ENCODE results near the gene PWWP2B. TPM values are rescaled to one million over a fixed set of nuclear protein-coding genes. Genes with fewer than 3 reads are reported as not detected.

The PWWP2B gene
- total and polyA plus RNA-seq, 11 donors, result 10.5 to 23.5 (median 15.3) TPM

DNA sequence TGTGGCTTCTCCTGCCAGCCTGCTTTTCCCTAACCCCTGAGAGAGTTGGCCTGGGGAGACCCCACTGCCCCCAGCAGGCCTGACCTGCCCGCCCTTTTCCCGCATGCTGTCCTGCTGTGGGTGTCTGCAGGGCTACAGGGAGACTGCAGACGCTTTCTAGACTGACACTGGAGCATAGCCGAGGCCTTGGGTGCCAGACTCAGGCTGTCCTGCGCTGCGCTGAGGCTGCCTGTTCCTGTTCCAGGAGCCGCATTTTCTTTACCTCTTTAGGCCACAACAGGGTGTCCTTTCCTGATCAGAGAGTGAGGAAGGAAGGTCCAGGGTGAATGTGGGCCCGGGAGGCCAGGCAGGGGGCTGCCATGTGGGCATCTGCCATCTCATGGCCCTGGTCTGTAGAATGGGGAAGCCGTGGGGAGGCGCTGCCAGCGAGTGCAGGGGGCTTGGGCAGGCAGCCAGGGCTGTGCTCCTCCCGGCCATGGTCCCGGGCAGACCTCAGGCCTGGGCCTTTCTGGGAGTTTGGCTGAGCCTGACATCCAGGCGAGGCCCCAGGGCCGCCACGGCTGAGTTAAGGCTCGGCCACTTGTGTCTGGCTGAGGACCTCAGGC, 3.6 kb downstream of the PWWP2B start:
- Histone ChIP-seq H3K4me1 (peaks cover 0 to 58% (median 37%) of the 10 kb centered on the region in 12 donors), H3K27me3 (no peaks in the 10 kb centered on the region), H3K4me3 (no peak overlapping the region), H3K36me3 (peaks cover 0 to 12% (median 8%) of the 10 kb centered on the region in 9 donors), H3K27ac (peak overlapping the region; percentile 34 to 84 (median 68)), H3K9me3 (no peaks in the 10 kb centered on the region)
- ATAC-seq (peak in 2 of 4 donors; percentile 7 to 23), DNase-seq (peak in 3 of 5 donors; percentile 30 to 62 (median 33))
- intact Hi-C loops (cut with DNase I), result no loop called here
- WGBS, 4 donors, result 53 to 63% (median 59%) methylated on average over 13 to 17 of the region's 17 CpGs
- TF ChIP-seq CTCF (IDR thresholded peaks at IDR 0.05) (no peak), POLR2A (IDR thresholded peaks at IDR 0.05) (no peak)

GRCh38 chr10:132401401-132402118, 4.6 kb downstream of the PWWP2B start:
- Histone ChIP-seq H3K27ac (peak overlapping the region in 11 of 12 donors; percentile 34 to 84 (median 67)), H3K27me3 (no peaks in the 10 kb centered on the region), H3K4me1 (peaks cover 0 to 49% (median 33%) of the 10 kb centered on the region in 12 donors), H3K9me3 (no peaks in the 10 kb centered on the region), H3K4me3 (no peak overlapping the region), H3K36me3 (peaks cover 0 to 21% (median 17%) of the 10 kb centered on the region in 9 donors)
- 82 to 91% (median 89%) methylated on average over 6 to 20 of the region's 20 CpGs for WGBS, 4 donors
- ATAC-seq (peak in 2 of 4 donors; percentile 9 to 19), DNase-seq (peak in 3 of 5 donors; percentile 26 to 65 (median 37))
- TF ChIP-seq CTCF (IDR thresholded peaks at IDR 0.05) (no peak), POLR2A (IDR thresholded peaks at IDR 0.05) (no peak)
- intact Hi-C loops (cut with DNase I), result no loop called here

GRCh38 chr10:132402781-132403241, 5.8 kb downstream of the PWWP2B start:
- DNase-seq (peak in 2 of 5 donors; percentile 19 to 53), ATAC-seq (no peak)
- H3K4me3 ChIP-seq, result no peak overlapping the region
- WGBS, 4 donors, result 90 to 96% (median 92%) methylated on average over 20 to 24 of the region's 24 CpGs
- TF ChIP-seq CTCF (IDR thresholded peaks at IDR 0.05) (no peak), POLR2A (IDR thresholded peaks at IDR 0.05) (no peak)
- peaks cover 0 to 52% (median 36%) of the 10 kb centered on the region in 12 donors for H3K4me1 ChIP-seq
- H3K27me3 ChIP-seq, result no peaks in the 10 kb centered on the region
- no peaks in the 10 kb centered on the region for H3K9me3 ChIP-seq
- H3K27ac ChIP-seq, result no peak overlapping the region
- peaks cover 0 to 26% (median 17%) of the 10 kb centered on the region in 9 donors for H3K36me3 ChIP-seq
- intact Hi-C loops (cut with DNase I), result no loop called here

- H3K9me3 ChIP-seq, result no peaks in the 10 kb centered on the region
These were observed 6.6 kb downstream of the PWWP2B start for GRCh38 chr10:132403511-132404168.

More at GRCh38 chr10:132403511-132404168, 6.6 kb downstream of the PWWP2B start:
- Histone ChIP-seq H3K27me3 (no peaks in the 10 kb centered on the region), H3K36me3 (peaks cover 0 to 26% (median 17%) of the 10 kb centered on the region in 9 donors), H3K4me3 (no peak overlapping the region), H3K4me1 (peaks cover 0 to 52% (median 35%) of the 10 kb centered on the region in 12 donors), H3K27ac (no peak overlapping the region)
- no peak for ATAC-seq
- DNase-seq, result peak in 2 of 5 donors; percentile 15 to 47
- WGBS, 4 donors, result 86 to 94% (median 91%) methylated on average over 12 to 25 of the region's 25 CpGs
- intact Hi-C loops (cut with DNase I), result no loop called here
- no peak for TF ChIP-seq POLR2A (IDR thresholded peaks at IDR 0.05)
- no peak for TF ChIP-seq CTCF (IDR thresholded peaks at IDR 0.05)

All from heart left ventricle (tissue), 16 donors.